Right lobe of liver (tissue), 4 donors: ENCODE results near the gene ZCCHC8.
"Not testable (repeated sequence)": the region's sequence is repeated elsewhere in the genome, so short reads cannot be mapped to it uniquely, and the experiment has no call there.

ENCODE experiments used
- CTCF ChIP-seq, 4 donors: fragments of 200-600 bp in 3 of 4; fragments of 450-650 bp in 1 of 4; IDR thresholded peaks; one replicate each; pipeline versions ENCODE4 v1.5.1 to v1.8.0; 2016 to 2022; ENCODE audit warnings: antibody characterized with exemption in 4 of 4, mild to moderate bottlenecking in 2 of 4
- POLR2A ChIP-seq: fragments of 450-650 bp; IDR thresholded peaks from one replicate; pipeline ENCODE4 v1.6.1; 2017; ENCODE audit warnings: antibody characterized with exemption, mild to moderate bottlenecking
- donor health status: DM: no; HTN: no; CAD: no.
- donor health status: DM: no; HTN: no; CAD: no.
- donor health status: DM: no; HTN: yes; CAD: no.

GRCh38 chr12:122513028-122513427 lies 12.3 kb upstream of the ZCCHC8 start:
- not testable (repeated sequence) for TF ChIP-seq CTCF (IDR thresholded peaks at IDR 0.05); POLR2A
